Colon (tissue), 2 donors: ENCODE results near the gene USF2.

Experiments used
- FAIRE-seq: peaks from 2 replicates; lab custom pipeline; 2012; peaks lifted over from hg19 to GRCh38; lab: Jason Lieb, UNC
- donor health status: control.
- donor health status: control.

Gene USF2

DNA sequence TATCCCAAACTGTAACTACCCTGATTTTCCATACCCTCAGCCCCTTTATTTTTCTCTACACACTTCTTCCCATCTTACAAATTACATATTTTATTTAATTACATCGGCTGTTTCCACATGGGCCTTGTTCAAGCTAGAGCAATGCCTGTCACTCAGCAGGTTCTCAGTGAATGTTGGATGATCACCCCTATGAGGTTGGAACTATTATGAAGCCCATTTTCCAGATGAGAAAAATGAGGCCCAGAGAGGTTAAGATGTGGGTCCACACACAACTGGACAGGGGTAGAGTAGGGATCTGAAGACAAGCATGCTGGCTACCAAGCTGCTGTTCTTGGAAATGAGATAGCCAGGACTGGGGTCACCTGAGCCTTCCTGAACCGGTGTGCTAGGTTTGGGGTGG is 33.2 kb downstream of the USF2 start:
- FAIRE-seq, result no peak

GRCh38 chr19:35302446-35302845 is 33.7 kb downstream of the USF2 start:
- FAIRE-seq, result no peak

- no peak for FAIRE-seq
These were observed 34.7 kb downstream of the USF2 start for GRCh38 chr19:35303357-35303915.

- FAIRE-seq, result no peak
These were observed 35.3 kb downstream of the USF2 start for GRCh38 chr19:35304036-35304435.

GRCh38 chr19:35305181-35305580 is 36.4 kb downstream of the USF2 start:
- no peak for FAIRE-seq

- no peak for FAIRE-seq
These were observed 37.9 kb downstream of the USF2 start for GRCh38 chr19:35306473-35307246.

- no peak for FAIRE-seq
These were observed 39.2 kb downstream of the USF2 start for GRCh38 chr19:35307931-35308330.

- FAIRE-seq, result no peak
These were observed 40.1 kb downstream of the USF2 start for GRCh38 chr19:35308910-35309309.

- FAIRE-seq, result no peak
These were observed 40.9 kb downstream of the USF2 start for GRCh38 chr19:35309481-35310279.

- no peak for FAIRE-seq
These were observed 41.6 kb downstream of the USF2 start for GRCh38 chr19:35310331-35310730.

DNA sequence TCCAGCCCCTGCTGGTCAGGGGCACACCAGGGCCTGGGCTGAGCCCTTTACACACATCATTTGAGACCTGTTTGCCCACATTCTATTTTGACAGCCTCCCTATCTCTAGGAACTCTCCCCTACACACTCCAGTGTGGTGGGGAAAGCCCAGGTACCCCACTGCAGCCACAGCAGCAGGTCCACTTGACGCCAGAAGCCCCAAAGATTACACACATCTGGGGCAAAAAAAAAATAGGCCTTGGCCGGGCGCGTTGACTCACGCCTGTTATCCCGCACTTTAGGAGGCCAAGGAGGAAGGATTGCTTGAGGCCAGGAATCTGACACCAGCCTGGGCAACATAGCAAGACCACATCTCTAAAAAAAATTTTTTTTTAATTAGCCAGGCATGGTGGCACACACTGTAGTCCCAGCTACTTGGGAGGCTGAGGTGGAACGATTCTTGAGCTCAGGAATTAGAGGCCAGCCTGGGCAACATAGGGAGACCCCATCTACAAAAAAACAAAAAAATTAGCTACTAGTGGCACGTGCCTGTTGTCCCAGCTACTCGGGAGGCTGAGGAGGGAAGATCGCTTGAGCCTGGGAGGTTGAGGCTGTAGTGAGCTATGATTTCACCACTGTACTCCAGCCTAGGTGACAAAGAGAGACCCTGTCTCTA is 42.2 kb downstream of the USF2 start:
- no peak for FAIRE-seq

GRCh38 chr19:35311901-35312665 is 43.3 kb downstream of the USF2 start:
- FAIRE-seq, result no peak

DNA sequence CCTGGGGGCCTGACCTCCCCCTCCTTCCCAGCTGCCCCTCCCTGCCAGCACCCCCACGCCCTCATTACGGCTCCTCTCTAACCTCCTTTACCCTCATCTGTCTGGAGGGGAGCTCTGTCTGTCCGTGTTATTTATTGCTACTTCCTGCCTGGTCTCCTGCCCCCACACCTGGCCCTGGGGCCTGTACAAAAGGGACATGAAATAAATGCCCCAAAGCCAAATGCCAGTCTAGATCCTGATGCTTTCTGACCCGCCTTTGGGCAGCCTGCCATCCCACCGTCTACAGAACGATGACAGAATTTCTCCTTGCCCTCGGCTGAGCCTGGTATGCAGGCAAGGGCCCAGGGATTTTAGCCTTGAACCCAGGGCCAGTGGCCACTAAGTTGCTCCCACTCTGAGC is 44.8 kb downstream of the USF2 start:
- no peak for FAIRE-seq

DNA sequence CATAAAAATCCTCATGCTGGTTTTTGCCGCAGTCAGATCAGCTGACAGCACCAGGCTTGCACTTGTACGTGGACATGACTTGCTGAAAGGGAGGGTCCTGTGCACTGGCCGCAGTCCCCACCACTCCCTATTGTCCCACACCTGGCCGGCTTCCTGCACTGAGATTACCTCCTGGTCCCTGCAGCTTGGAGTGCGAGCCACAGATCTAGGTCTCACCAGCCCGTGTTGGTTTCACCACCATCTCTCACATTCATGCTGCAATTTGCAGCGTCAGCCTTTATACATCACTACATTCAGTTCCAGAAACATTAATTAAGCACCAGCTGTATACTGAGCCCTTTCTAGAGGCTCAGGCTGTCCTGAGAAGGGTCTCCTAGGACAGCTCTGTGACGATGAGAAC is 45.3 kb downstream of the USF2 start:
- no peak for FAIRE-seq

GRCh38 chr19:35314858-35315470 is 46.2 kb downstream of the USF2 start:
- no peak for FAIRE-seq

DNA sequence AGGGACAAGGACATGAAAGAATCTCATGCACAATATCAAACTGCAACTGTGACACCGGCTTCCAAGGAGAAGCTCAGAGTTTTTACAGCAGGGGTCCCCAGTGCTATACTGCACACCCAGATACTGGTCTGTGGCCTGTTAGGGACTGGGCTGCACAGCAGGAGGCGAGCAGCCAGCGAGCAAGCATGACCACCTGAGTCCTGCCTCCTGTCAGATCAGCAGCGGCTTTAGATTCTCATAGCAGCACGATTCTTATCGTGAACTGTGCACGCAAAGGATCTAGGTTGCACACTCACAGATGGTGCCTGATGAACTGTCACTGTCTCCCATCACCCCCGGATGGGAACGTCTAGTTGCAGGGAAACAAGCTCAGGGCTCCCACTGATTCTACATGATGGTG is 47.1 kb downstream of the USF2 start:
- no peak for FAIRE-seq

- FAIRE-seq, result no peak
These were observed 47.8 kb downstream of the USF2 start for GRCh38 chr19:35316560-35316959.

DNA sequence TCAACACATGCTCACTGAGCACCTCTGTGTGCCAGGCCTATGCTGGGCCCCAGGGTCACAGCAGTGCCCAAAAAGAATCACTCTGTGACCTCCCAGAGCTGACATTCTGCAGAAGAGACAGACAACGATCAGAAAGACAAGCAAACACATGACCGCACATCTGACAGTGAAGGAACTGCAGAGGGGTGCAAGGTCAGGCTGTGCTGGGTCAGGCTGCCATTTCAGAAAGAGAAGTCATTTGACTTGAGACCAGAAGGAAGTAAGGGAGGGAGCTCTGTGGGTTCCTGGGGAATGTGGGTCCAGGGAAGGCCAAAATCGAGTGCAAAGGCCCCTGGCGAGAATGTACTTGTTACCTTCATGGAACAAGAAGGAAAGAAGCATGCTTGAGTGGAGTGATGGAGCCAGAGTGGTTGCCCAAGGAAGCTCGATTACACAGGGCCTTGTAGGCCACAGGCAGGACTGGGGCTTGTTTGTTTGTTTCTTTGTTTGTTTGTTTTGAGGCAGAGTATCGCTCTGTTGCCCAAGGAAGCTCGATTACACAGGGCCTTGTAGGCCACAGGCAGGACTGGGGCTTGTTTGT is 48.8 kb downstream of the USF2 start:
- FAIRE-seq, result no peak

DNA sequence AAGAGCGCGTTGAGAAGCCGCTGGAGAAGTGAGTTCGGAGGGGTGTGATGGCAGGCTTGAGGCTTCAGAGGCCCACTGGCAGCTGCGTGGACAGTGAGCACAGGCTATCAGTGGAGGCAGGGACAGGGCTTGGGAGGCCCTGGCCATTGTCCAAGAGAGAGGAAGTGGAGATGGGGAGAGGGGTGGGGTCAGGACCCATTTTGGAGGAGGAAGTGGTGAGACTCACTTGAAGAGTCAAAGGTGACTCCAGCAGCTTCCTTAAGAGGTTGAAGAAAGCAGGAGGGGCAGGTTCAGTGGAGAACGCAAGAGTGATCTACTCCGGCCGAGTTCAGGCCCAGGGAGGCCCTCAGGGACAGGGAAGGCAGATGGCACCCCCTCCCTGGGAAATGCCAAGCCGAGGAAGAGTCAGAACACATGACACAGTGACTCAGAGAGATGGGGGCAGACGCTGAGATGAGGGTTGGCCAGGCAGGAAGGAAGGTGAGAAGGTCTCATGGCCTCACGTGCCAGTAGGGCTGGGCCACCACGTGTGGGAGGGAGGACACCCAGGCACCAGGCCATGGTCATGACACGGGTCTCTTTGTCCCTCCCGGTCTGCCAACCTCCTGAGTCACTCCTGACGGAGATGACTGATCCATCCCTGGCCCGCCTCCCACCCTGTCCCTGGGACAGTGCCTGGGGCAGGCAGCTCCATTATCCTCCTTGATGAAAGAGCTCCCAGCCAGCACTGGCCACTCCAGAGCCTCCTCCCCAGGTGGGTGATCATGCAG is 50.1 kb downstream of the USF2 start:
- FAIRE-seq, result no peak

DNA sequence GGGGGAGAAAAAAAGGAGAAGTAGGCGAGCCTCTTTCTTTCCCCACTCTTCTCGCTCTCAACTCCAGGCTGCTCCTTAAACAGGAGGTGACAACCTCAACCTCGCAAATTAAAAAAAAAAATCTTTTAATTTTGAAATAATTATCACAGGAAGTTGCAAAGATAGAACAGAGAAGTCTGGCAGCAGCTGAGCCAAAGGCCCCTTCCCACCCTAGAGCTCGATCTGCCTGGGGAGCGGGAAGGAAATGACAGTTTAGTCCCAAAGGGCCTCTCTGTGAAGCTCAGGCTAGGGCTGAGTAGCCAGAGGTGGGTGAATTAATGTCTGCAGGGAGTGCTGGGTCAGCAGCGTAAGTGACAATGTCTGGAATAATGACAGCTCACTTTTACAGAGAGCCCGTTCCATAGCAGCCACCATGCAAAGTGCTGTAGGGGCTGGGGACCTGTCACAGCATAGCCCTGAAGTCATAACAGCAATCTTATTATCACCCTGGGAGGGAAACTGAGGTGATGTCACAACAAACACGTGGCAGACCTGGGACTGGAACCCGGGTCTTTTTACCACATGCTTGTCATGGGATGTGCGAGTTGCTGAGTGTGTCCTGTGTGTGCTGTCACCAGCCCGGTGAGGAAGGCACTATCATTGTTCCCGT is 51.4 kb downstream of the USF2 start:
- no peak for FAIRE-seq
